ENCODE results near the gene MGP.

MGP gene

DNA sequence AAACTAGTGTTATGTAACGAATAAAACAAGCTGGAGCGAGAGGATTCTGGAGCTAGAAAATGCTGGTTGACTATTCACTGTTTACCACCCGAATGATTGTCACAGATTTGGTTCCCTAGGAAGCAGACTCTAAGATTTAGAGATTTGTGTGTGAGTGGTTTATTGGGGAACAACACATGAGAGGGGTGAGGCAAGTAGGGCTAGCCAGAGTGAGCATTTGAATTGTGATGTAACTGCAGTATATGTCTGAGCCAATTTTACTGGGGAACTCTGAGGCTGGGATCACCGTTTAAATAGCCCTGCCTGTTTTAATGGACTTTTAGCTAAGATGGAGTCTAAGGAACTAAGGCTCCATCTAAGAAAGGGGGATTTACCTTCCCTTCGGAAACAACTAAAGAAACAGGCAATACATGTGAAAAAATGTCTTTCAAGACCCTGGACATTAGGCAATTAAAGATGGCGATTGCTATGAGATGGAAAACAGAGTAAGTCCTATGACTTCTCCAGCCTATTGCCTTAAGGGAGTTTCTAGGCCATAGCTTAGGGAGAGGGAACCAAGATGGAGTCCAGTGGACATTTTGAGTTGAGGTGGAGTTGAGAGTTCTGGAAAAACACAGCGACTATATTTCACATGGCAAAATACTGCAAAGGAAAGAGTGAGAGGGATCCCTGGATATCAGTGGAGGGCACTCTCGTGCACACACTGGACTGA lies 6.3 kb downstream of the MGP start:
- H3K4me1 ChIP-seq (ENCODE audit: low read depth, poor library complexity, severe bottlenecking): peaks cover 14% of the 10 kb centered on the region
- no peak overlapping the region for H2AFZ ChIP-seq (ENCODE audit: low read depth)
- TF ChIP-seq, protein P1, sequence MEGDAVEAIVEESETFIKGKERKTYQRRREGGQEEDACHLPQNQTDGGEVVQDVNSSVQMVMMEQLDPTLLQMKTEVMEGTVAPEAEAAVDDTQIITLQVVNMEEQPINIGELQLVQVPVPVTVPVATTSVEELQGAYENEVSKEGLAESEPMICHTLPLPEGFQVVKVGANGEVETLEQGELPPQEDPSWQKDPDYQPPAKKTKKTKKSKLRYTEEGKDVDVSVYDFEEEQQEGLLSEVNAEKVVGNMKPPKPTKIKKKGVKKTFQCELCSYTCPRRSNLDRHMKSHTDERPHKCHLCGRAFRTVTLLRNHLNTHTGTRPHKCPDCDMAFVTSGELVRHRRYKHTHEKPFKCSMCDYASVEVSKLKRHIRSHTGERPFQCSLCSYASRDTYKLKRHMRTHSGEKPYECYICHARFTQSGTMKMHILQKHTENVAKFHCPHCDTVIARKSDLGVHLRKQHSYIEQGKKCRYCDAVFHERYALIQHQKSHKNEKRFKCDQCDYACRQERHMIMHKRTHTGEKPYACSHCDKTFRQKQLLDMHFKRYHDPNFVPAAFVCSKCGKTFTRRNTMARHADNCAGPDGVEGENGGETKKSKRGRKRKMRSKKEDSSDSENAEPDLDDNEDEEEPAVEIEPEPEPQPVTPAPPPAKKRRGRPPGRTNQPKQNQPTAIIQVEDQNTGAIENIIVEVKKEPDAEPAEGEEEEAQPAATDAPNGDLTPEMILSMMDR (conservative IDR thresholded peaks at IDR 0.05; ENCODE audit: low read depth, low read length): no peak
- no peaks in the 10 kb centered on the region for H3K36me3 ChIP-seq (ENCODE audit: insufficient read depth)
- H4K20me1 ChIP-seq (ENCODE audit: insufficient read depth): no peaks in the 10 kb centered on the region
- H3K4me2 ChIP-seq: no peak overlapping the region
- no peak overlapping the region for H3K27ac ChIP-seq
- no peak overlapping the region for H3K4me3 ChIP-seq (IDR thresholded peaks at IDR 0.05; ENCODE audit: insufficient read depth, low read depth, low read length)
- H3K9ac ChIP-seq: no peak overlapping the region
- H3K27me3 ChIP-seq (ENCODE audit: insufficient read depth, low read depth): no peaks in the 10 kb centered on the region
- H3K79me2 ChIP-seq (ENCODE audit: insufficient read depth, low read depth): no peaks in the 10 kb centered on the region

DNA sequence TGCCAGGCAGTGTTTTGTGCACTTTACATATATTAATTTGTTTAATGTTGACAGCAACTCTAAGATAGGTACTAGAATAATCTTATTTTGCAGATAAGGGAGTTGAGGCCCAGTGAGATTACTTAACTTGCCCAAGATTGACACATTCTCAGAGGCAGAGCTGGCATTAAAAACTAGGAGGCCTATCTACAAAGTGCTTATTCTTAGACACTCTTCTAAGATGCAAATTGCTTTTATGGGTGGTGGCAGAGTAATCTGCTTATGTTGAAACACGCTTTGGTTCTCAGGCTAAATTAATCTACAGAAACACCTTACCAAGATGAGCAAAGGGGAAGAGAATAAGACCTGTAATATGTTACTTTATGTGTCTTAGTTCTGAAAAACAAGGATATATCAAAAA lies 7.2 kb downstream of the MGP start:
- Histone ChIP-seq H3K4me3 (IDR thresholded peaks at IDR 0.05; ENCODE audit: insufficient read depth, low read depth, low read length) (no peak overlapping the region), H3K4me2 (no peak overlapping the region), H3K4me1 (ENCODE audit: low read depth, poor library complexity, severe bottlenecking) (peaks cover 6% of the 10 kb centered on the region), H2AFZ (ENCODE audit: low read depth) (no peak overlapping the region), H3K27me3 (ENCODE audit: insufficient read depth, low read depth) (no peaks in the 10 kb centered on the region), H3K36me3 (ENCODE audit: insufficient read depth) (no peaks in the 10 kb centered on the region), H3K79me2 (ENCODE audit: insufficient read depth, low read depth) (no peaks in the 10 kb centered on the region), H3K27ac (no peak overlapping the region), H4K20me1 (ENCODE audit: insufficient read depth) (no peaks in the 10 kb centered on the region), H3K9ac (no peak overlapping the region)
- TF ChIP-seq, protein P1 (conservative IDR thresholded peaks at IDR 0.05; ENCODE audit: low read depth, low read length): no peak

DNA sequence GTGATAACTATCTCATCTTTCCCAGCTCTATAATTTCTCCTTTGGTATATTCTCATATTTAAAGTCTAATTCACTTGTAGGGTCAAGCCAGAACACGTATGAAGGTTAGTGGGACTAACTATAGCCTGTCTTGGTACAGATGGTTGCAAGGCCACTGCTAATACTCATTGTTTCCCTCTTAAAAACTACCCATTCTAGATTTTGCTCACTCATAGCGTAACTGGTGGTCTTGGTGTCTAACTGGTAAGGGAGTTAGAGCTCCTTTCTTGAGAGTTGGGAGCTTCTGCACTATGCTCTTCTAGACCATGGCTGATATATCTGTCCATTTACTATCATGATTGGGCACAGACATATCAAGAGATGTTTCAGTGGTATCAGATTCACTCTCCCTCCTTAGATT lies 8.8 kb downstream of the MGP start:
- TF ChIP-seq, protein P1 (conservative IDR thresholded peaks at IDR 0.05; ENCODE audit: low read depth, low read length): no peak
- H2AFZ ChIP-seq (ENCODE audit: low read depth): no peak overlapping the region
- no peak overlapping the region for H3K9ac ChIP-seq
- no peak overlapping the region for H3K4me2 ChIP-seq
- no peaks in the 10 kb centered on the region for H3K79me2 ChIP-seq (ENCODE audit: insufficient read depth, low read depth)
- H4K20me1 ChIP-seq (ENCODE audit: insufficient read depth): no peaks in the 10 kb centered on the region
- H3K4me1 ChIP-seq (ENCODE audit: low read depth, poor library complexity, severe bottlenecking): no peaks in the 10 kb centered on the region
- no peak overlapping the region for H3K27ac ChIP-seq
- H3K36me3 ChIP-seq (ENCODE audit: insufficient read depth): no peaks in the 10 kb centered on the region
- H3K4me3 ChIP-seq (IDR thresholded peaks at IDR 0.05; ENCODE audit: insufficient read depth, low read depth, low read length): no peak overlapping the region
- no peaks in the 10 kb centered on the region for H3K27me3 ChIP-seq (ENCODE audit: insufficient read depth, low read depth)

DNA sequence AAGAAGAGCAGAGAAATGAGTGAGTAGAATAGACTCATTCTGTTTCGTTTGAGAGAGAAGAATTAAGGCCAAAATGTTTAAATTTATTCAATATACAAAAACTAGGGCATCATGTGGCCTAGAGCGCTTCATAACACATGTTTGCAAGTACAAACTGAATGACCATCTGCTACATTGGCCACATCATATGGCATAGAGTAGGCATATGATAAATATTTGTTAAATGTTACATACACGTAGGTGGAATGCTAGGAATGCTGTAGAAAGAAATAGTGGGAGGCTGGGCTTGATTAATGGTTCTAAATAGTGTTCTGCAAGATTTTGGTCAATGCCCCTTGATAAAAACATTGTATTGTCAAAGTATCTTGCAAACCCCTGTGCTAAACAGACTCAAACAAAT lies 10.8 kb downstream of the MGP start:
- no peaks in the 10 kb centered on the region for H4K20me1 ChIP-seq (ENCODE audit: insufficient read depth)
- no peak overlapping the region for H2AFZ ChIP-seq (ENCODE audit: low read depth)
- no peak overlapping the region for H3K4me2 ChIP-seq
- no peaks in the 10 kb centered on the region for H3K36me3 ChIP-seq (ENCODE audit: insufficient read depth)
- TF ChIP-seq, protein P1 (conservative IDR thresholded peaks at IDR 0.05; ENCODE audit: low read depth, low read length): no peak
- H3K79me2 ChIP-seq (ENCODE audit: insufficient read depth, low read depth): no peaks in the 10 kb centered on the region
- H3K27me3 ChIP-seq (ENCODE audit: insufficient read depth, low read depth): no peaks in the 10 kb centered on the region
- no peak overlapping the region for H3K9ac ChIP-seq
- no peak overlapping the region for H3K27ac ChIP-seq
- no peak overlapping the region for H3K4me3 ChIP-seq (IDR thresholded peaks at IDR 0.05; ENCODE audit: insufficient read depth, low read depth, low read length)
- no peaks in the 10 kb centered on the region for H3K4me1 ChIP-seq (ENCODE audit: low read depth, poor library complexity, severe bottlenecking)
